Thyroid gland (tissue), 4 donors: Measurements from ENCODE around the gene ARHGEF6. TPM values are rescaled to one million over a fixed set of nuclear protein-coding genes. Genes with fewer than 3 reads are reported as not detected.

ENCODE experiments used
- DNase-seq, 2 donors: peaks; one replicate each; pipeline ENCODE4 v3.0.0-alpha.2; 2019
- H3K27ac ChIP-seq, 3 donors: fragments of 200-600 bp; sonication (generic); 1 replicate in 2 of 3; 2 replicates in 1 of 3; pipeline ENCODE4 v1.5.1; 2016 to 2019; ENCODE audit warnings: mild to moderate bottlenecking in 1 of 3, moderate library complexity in 1 of 3
- H3K27me3 ChIP-seq: fragments of 200-600 bp; sonication (generic); one replicate; pipeline ENCODE4 v1.5.1; 2019
- H3K36me3 ChIP-seq, 2 donors: fragments of 200-600 bp; sonication (generic); one replicate each; pipeline ENCODE4 v1.5.1; 2016 to 2019
- H3K4me1 ChIP-seq, 2 donors: fragments of 200-600 bp; sonication (generic); one replicate each; pipeline ENCODE4 v1.5.1; 2017 to 2019
- H3K4me3 ChIP-seq, 3 donors: fragments of 200-600 bp; sonication (generic); replicated peaks in 1 of 3; 1 replicate in 2 of 3; 2 replicates in 1 of 3; pipeline ENCODE4 v1.5.1; 2016; ENCODE audit warnings: mild to moderate bottlenecking in 1 of 3
- H3K9me3 ChIP-seq: fragments of 200-600 bp; sonication (generic); one replicate; pipeline ENCODE4 v1.5.1; 2017
- POLR2A ChIP-seq, 2 donors: fragments of 450-650 bp; IDR thresholded peaks; one replicate each; pipeline ENCODE4 v1.6.1; 2017; ENCODE audit warnings: antibody characterized with exemption in 2 of 2, mild to moderate bottlenecking in 2 of 2, moderate library complexity in 1 of 2
- WGBS, 2 donors: methylation state at CpG; one replicate each; pipeline ENCODE4 v1.1.5; 2017; 5-methylcytosine and 5-hydroxymethylcytosine counted together
- intact Hi-C: fragments of 100-400 bp; cut with DNase I; formaldehyde crosslinking; loops from one replicate; pipeline ENCODE4 v1.15.1; 2023
- total RNA-seq, 4 donors: library from RNA; depleted of rRNA; stranded (reverse); fragments of >200 nt; gene quantifications; one replicate each; pipeline ENCODE4 v1.2.3, GENCODE V29; 2016
- TF ChIP-seq, protein P1 (sequence below), 6 experiments: fragments of 200-600 bp in 3 of 6; fragments of 450-650 bp in 3 of 6; sonication (generic) in 3 of 6; IDR thresholded peaks; one replicate each; pipeline ENCODE4 v1.5.1; 2016 to 2019; ENCODE audit warnings: antibody characterized with exemption in 6 of 6, mild to moderate bottlenecking in 2 of 6, inconsistent platforms in 1 of 6, moderate library complexity in 1 of 6

The ARHGEF6 gene
- total RNA-seq, 4 donors from 2014 or later: 3.5 to 12.0 (median 6.4) TPM

DNA sequence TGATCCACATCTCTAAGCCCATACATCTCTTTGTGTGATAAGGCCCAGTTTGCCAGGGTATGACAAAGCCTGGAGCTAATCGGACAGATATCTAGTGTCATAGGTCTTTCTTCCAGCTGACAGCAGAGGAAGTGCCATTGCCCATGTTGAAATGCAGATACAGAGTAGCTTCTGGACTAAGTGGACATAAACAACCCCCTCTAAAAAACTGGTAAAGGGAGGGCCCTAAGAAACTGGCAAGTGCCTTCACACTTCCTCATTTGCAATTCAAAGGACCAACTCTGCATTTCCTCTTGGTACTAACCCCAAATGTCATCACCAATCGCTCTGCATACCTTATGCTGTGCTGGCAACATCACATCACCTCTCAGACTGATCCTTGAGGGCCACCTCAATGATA is 20.8 kb downstream of the ARHGEF6 start:
- H3K4me3 ChIP-seq: no peak overlapping the region
- no peaks in the 10 kb centered on the region for H3K27me3 ChIP-seq
- no peaks in the 10 kb centered on the region for H3K4me1 ChIP-seq
- intact Hi-C loops: no loop called here
- WGBS, 2 donors: 80 to 83% methylated on average over 2 of the region's 2 CpGs
- H3K36me3 ChIP-seq: no peaks in the 10 kb centered on the region
- TF ChIP-seq, protein P1, sequence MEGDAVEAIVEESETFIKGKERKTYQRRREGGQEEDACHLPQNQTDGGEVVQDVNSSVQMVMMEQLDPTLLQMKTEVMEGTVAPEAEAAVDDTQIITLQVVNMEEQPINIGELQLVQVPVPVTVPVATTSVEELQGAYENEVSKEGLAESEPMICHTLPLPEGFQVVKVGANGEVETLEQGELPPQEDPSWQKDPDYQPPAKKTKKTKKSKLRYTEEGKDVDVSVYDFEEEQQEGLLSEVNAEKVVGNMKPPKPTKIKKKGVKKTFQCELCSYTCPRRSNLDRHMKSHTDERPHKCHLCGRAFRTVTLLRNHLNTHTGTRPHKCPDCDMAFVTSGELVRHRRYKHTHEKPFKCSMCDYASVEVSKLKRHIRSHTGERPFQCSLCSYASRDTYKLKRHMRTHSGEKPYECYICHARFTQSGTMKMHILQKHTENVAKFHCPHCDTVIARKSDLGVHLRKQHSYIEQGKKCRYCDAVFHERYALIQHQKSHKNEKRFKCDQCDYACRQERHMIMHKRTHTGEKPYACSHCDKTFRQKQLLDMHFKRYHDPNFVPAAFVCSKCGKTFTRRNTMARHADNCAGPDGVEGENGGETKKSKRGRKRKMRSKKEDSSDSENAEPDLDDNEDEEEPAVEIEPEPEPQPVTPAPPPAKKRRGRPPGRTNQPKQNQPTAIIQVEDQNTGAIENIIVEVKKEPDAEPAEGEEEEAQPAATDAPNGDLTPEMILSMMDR (IDR thresholded peaks at IDR 0.05): no peak
- no peak for TF ChIP-seq POLR2A (IDR thresholded peaks at IDR 0.05)
- no peaks in the 10 kb centered on the region for H3K9me3 ChIP-seq
- no peak for DNase-seq
- H3K27ac ChIP-seq: no peak overlapping the region

DNA sequence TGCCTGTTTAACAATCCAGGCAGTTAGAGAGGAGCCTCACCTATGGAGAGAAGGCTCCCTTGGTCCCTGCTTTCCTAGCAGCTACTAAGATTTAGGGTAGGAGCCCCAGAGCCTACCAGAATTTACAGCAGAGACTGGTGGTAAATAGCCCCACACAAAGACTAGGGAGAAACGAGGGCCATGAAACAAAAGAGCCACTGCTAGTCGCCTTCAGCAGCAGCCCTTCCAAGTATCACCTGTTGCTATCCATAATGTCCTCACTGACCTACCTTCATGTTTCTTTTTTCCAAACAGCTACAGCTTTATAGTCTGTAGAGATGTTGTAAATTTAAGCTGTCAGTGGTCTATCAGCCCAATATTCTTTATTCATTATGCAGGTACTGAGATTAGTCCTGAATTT is 25.3 kb downstream of the ARHGEF6 start:
- TF ChIP-seq POLR2A (IDR thresholded peaks at IDR 0.05): no peak
- TF ChIP-seq, protein P1 (IDR thresholded peaks at IDR 0.05): no peak
- 70 to 83% methylated on average over 2 of the region's 2 CpGs for WGBS, 2 donors
- Histone ChIP-seq H3K36me3 (no peaks in the 10 kb centered on the region), H3K9me3 (no peaks in the 10 kb centered on the region), H3K4me3 (no peak overlapping the region), H3K4me1 (no peaks in the 10 kb centered on the region), H3K27ac (no peak overlapping the region), H3K27me3 (no peaks in the 10 kb centered on the region)
- no peak for DNase-seq
- intact Hi-C loops: no loop called here

DNA sequence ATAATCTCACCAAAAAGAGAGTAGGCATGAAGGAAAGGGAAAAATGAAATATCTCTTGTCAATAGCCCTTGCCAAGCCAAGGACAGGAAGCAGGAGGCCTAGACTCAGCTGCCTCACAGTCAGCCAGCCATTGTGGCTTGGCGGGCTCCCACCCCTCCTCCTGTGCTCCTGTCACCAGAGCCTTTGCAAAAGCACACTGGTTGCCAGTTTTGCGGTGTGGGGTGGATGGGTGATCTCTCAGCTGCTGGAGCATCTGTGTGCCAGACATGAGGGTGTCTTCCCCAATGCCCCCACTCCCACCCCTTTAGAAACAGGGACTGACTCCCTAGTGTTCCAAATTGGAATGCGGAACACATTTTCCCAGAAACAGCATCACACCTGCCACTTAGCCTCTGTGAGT is 26.1 kb downstream of the ARHGEF6 start:
- 61 to 83% methylated on average over 3 of the region's 3 CpGs for WGBS, 2 donors
- intact Hi-C loops: no loop called here

DNA sequence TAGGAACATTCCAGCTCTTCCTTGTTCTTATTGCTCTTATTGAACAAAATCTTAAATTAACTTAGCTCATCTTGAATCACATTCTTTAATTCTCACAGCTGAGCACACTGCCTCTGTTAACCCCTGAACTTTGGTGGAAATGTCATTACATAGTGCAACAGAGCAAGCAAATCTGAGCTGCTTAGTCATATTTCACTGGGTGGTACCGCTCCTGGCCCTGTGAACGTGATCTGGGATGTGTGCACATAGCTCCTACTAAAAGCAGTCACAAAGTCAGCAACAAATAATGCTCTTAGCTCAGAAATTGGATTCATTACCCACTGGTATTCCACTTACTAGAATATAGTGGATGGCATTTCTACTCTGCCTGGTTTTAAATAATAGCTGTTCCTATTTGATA is 27.9 kb downstream of the ARHGEF6 start:
- intact Hi-C loops: no loop called here
- no peak overlapping the region for H3K4me3 ChIP-seq
- no peaks in the 10 kb centered on the region for H3K4me1 ChIP-seq
- H3K27me3 ChIP-seq: no peaks in the 10 kb centered on the region
- H3K9me3 ChIP-seq: no peaks in the 10 kb centered on the region
- WGBS, 2 donors: 54 to 74% methylated on average over 2 of the region's 2 CpGs
- no peak overlapping the region for H3K27ac ChIP-seq
- no peak for TF ChIP-seq POLR2A (IDR thresholded peaks at IDR 0.05)
- TF ChIP-seq, protein P1 (IDR thresholded peaks at IDR 0.05): no peak
- no peaks in the 10 kb centered on the region for H3K36me3 ChIP-seq
- DNase-seq: no peak

More for the DNA sequence above, 26.1 kb downstream of the ARHGEF6 start:
- no peak overlapping the region for H3K4me3 ChIP-seq
- H3K27me3 ChIP-seq: no peaks in the 10 kb centered on the region
- no peaks in the 10 kb centered on the region for H3K4me1 ChIP-seq
- TF ChIP-seq, protein P1 (IDR thresholded peaks at IDR 0.05): no peak
- no peak for TF ChIP-seq POLR2A (IDR thresholded peaks at IDR 0.05)
- DNase-seq: no peak
- H3K9me3 ChIP-seq: no peaks in the 10 kb centered on the region
- no peaks in the 10 kb centered on the region for H3K36me3 ChIP-seq
- H3K27ac ChIP-seq: no peak overlapping the region

DNA sequence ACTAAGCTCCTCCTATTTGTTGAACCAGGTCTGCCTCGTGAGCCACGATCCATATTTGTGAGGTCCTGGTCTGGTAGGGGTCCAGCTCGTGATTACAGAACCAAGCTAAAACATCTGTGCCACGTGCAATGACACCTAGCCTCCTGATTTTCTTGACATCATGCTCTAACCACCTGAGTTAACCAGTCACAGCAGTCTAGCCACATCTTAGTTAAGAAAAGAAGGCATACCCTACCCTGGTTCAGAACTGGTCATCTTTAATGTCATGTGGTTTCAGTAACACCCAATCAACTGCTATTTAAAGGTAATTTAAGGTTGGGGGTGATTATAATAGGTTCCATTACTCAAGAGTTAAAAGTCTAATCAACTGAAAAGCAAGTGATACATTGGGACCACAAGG is 28.4 kb downstream of the ARHGEF6 start:
- WGBS, 2 donors: 100% methylated on average over 4 of the region's 4 CpGs; no CpG with 5 or more reads in 1 of the 2 donors
- H3K27ac ChIP-seq: no peak overlapping the region
- intact Hi-C loops: no loop called here
- no peaks in the 10 kb centered on the region for H3K36me3 ChIP-seq
- H3K9me3 ChIP-seq: no peaks in the 10 kb centered on the region
- no peaks in the 10 kb centered on the region for H3K4me1 ChIP-seq
- no peak for DNase-seq
- H3K4me3 ChIP-seq: no peak overlapping the region
- TF ChIP-seq, protein P1 (IDR thresholded peaks at IDR 0.05): no peak
- no peak for TF ChIP-seq POLR2A (IDR thresholded peaks at IDR 0.05)
- H3K27me3 ChIP-seq: no peaks in the 10 kb centered on the region
